GM12801 (cell line): ENCODE results near the gene NPDC1.

Experiments used
- TF ChIP-seq, protein P1 (sequence below): IDR thresholded peaks from one replicate; pipeline ENCODE4 v1.5.1; 2011; ENCODE audit warnings: control low read depth; ENCODE audit not compliant: insufficient read length; ENCODE audit errors: extremely low read depth

The NPDC1 gene

DNA sequence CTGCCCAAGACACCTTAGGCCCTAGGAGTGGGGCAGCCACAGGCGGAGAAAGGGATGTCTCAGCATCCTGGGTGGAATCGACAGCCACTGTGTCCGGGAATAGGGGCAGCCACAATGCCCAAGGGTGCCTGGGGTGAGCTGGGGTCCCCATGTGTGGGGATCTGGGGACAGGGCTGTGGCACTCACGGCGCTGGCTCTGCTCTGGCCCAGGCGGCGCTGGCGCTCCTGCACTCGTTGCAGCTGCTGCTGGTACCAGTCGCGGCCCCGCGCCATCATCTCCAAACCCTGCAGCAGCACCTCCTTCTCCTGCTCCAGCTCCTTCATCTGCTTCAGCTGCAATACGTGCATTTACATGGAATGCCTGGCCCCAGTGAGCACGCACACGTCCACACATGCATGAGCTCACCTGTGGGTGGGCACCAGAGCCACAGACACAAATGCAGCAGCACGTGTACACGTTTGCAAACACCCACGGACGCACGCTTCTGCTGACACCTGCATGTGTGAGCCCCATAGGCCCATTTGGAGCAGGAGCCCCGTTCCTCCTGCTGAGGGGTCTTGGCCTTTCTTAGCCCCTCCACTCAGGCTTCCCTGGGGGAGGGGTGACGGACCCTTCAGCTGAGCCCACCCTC is 19.5 kb upstream of the NPDC1 start:
- TF ChIP-seq, protein P1, sequence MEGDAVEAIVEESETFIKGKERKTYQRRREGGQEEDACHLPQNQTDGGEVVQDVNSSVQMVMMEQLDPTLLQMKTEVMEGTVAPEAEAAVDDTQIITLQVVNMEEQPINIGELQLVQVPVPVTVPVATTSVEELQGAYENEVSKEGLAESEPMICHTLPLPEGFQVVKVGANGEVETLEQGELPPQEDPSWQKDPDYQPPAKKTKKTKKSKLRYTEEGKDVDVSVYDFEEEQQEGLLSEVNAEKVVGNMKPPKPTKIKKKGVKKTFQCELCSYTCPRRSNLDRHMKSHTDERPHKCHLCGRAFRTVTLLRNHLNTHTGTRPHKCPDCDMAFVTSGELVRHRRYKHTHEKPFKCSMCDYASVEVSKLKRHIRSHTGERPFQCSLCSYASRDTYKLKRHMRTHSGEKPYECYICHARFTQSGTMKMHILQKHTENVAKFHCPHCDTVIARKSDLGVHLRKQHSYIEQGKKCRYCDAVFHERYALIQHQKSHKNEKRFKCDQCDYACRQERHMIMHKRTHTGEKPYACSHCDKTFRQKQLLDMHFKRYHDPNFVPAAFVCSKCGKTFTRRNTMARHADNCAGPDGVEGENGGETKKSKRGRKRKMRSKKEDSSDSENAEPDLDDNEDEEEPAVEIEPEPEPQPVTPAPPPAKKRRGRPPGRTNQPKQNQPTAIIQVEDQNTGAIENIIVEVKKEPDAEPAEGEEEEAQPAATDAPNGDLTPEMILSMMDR = no peak

DNA sequence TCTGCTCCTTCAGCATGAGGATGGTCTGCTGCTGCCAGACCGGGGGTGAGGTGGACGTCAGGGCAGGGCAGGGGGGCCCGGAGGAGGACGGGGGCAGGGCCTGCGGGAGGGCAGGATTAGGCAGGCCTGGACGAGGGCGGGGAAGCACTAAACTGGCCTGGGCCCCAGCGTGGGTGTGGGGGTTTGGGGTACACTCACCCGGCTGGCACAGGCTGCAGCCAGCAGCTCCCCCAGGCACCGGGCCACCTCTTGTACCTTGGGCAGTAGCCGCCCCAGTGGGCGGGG is 18.8 kb upstream of the NPDC1 start:
- TF ChIP-seq, protein P1 = no peak

DNA sequence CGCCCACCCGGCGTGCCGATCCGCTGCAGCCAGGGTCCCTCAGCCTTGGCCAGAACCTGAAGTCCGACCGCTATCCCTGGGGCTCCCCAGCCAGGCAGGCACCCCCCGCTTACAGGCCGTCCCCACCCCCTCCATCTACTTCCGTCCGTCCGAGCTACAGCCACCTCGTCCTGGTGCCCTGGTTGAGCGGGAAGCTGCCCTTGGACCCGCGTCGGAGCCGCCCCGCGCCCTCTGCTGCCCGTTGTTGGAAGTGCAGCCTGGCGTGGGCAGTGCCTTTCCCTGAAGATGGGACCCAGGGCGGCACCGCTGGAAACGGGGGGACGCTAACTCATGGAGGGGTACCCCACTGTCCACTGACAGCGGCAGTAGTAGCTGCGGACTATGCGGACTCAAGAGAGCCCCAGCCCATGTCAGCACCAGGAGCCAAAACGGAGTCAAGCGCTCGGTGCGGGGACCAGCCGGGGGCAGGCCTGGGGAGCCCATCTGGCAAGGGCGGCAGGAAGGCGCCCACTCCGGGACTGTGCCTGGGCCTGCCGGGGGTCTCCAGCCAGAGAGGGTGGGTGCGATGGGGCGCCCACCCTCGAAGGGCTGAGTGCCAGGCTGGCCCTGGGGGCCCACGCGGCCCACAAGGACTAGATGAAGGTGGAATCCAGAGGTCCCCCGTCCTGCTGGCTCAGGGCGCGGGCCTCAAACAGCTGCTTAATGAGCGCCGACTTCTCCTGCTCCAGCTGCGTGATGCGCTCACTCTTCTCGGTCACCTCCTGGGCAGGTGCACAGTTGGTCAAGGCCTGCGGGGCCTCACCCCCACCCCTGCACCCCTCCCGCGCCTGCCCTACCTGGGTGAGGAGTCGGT is 18.3 kb upstream of the NPDC1 start:
- TF ChIP-seq, protein P1 = no peak

DNA sequence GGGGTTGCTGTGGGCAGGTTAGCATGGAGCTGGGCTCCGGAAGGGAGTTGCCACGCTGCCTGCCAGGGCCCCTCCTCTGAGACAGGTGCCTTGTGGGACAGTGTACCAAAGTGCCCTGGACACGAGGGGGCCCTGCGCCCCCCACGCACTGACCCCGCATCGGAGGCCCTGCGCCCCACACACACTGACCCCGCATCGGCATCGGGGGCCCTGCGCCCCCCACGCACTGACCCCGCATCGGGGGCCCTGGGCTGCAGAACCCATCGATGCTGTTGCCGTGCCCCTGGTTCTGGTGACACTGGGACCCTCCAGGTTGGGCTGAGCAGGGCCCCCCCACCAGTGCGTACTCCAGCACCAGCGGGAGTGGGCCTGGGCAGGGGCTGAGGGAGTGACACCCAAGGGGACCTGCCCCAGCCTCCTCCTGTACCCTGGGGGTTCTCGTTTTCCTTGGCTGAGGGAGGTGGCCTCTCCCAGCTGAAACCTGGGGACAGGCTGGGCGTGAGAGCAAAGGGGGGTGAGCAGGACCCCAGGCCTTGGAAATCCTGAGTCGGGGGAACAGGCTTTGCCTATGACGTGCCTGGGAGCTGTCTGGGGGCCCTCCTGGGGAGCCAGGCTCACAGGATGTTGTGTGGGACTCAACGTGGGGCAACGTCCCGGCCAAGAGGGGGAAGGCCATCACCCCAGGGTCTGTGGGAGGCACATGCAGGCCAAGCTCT is 17.5 kb upstream of the NPDC1 start:
- TF ChIP-seq, protein P1 = no peak

DNA sequence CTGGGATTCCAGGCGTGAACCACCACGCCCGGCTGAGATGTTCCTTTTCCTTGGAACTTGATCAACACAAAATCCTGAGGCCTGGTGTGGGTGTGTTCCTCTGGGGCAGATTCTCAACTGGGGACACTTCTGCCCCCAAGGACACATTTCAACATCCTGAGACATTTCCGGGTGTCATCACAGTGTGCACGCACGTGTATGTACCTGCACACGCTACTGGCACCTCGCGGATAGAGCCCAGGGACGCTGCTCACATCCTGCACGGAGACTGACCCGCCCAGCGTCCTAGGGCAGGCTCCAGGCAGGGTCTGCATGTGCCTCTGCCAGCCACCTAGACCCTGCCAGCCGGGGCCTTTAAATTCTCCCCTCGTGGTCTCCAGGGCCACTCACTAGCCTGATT is 16.4 kb upstream of the NPDC1 start:
- TF ChIP-seq, protein P1 = no peak

DNA sequence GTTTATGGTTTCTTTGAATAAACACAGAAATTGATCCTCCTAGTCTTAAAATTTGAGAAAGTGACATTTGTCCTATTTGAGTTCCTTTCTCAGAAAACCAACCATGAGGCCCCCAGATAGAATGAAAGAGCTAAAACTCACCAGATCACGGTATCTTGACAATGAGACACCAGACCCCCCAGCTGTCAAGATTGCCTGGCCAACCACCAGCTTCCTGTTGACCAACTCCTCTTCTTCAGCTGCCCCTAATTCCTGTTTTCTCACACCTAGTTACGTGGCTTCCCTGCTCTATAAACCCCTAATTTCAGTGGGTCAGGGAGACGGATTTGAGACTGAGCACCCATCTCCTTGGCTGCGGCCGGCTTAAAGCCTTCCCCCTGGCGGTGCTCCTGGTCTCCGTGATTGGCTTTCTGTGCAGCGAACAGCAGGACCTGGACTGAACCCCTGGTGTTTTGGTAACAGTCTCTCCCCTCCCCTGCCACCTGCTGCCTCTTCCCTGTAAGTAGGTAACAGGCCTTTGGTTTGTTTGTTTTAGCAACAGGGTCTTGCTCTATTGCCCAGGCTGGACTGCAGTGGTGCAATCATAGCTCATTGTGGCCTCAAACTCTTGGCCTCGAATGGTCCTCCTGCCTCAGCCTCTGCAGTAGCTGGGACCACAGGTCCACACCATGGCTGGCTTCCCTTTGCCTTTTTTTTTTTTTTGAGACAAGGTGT is 12.7 kb upstream of the NPDC1 start:
- TF ChIP-seq, protein P1 = no peak

DNA sequence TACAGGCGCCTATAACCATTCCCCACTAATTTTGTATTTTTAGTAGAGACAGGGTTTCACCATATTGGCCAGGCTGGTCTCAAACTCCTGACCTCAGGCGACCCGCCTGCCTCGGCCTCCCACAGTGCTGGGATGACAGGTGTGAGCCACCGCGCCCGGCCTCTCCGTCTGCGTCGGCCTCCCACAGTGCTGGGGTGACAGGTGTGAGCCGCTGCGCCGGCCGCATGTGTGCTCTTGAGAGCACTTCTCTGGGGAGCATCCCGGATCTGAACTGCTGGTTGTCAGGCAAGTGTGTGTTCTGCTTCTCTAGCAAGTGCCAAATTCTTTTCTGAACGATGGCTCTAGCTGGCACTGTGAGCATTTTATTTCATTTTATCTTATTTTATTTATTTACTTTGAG is 11.6 kb upstream of the NPDC1 start:
- TF ChIP-seq, protein P1 = no peak
